Esophagus muscularis mucosa (tissue), 4 donors: ENCODE measurements around the gene TMED8. TPM values are rescaled to one million over a fixed set of nuclear protein-coding genes. Genes with fewer than 3 reads are reported as not detected.

Source experiments
- DNase-seq: peaks from one replicate; pipeline ENCODE4 v3.0.0-alpha.2; 2017; ENCODE audit errors: extremely low spot score
- H3K27ac ChIP-seq, 4 donors: fragments of 200-600 bp; sonication (generic); replicated peaks in 1 of 4; 1 replicate in 3 of 4; 2 replicates in 1 of 4; pipeline ENCODE4 v1.5.1; 2016 to 2019; ENCODE audit warnings: mild to moderate bottlenecking in 1 of 4
- H3K27me3 ChIP-seq, 4 donors: fragments of 200-600 bp; sonication (generic); one replicate each; pipeline versions ENCODE4 v1.5.1 to v1.6.0; 2016 to 2019
- H3K36me3 ChIP-seq, 4 donors: fragments of 200-600 bp; sonication (generic); one replicate each; pipeline ENCODE4 v1.5.1; 2016 to 2019
- H3K4me1 ChIP-seq, 4 donors: fragments of 200-600 bp; sonication (generic); one replicate each; pipeline ENCODE4 v1.5.1; 2016 to 2019
- H3K4me3 ChIP-seq, 4 donors: fragments of 200-600 bp; sonication (generic); 1 replicate in 2 of 4; 2 replicates in 2 of 4; pipeline ENCODE4 v1.5.1; 2016 to 2019; ENCODE audit warnings: mild to moderate bottlenecking in 4 of 4, moderate library complexity in 1 of 4
- H3K9me3 ChIP-seq, 4 donors: fragments of 200-600 bp; sonication (generic); 1 replicate in 3 of 4; 2 replicates in 1 of 4; pipeline ENCODE4 v1.5.1; 2016 to 2019
- CTCF ChIP-seq, 3 experiments: fragments of 200-600 bp in 2 of 3; fragments of 450-650 bp in 1 of 3; sonication (generic) in 2 of 3; IDR thresholded peaks; one replicate each; pipeline ENCODE4 v1.5.1; 2017 to 2019; ENCODE audit warnings: antibody characterized with exemption in 3 of 3, mild to moderate bottlenecking in 2 of 3, moderate library complexity in 1 of 3
- EP300 ChIP-seq: sonication (generic); formaldehyde crosslinking; IDR thresholded peaks from one replicate; pipeline ENCODE4 v1.6.1; 2017; ENCODE audit warnings: antibody characterized with exemption
- POLR2A ChIP-seq: fragments of 450-650 bp; IDR thresholded peaks from one replicate; pipeline ENCODE4 v1.6.1; 2017; ENCODE audit warnings: antibody characterized with exemption, moderate library complexity, mild to moderate bottlenecking, low read depth
- POLR2AphosphoS5 ChIP-seq, 2 donors: sonication (generic); formaldehyde crosslinking; IDR thresholded peaks; one replicate each; pipeline ENCODE4 v1.6.1; 2017; ENCODE audit warnings: antibody characterized with exemption in 2 of 2
- WGBS: methylation state at CpG from one replicate; pipeline ENCODE4 v1.1.5; 2018; 5-methylcytosine and 5-hydroxymethylcytosine counted together
- intact Hi-C: fragments of 100-400 bp; cut with DNase I; formaldehyde crosslinking; loops from one replicate; pipeline ENCODE4 v1.15.1; 2023
- total RNA-seq, 4 donors: library from RNA; depleted of rRNA; stranded (reverse); fragments of >200 nt; gene quantifications; one replicate each; pipeline versions ENCODE4 v1.1.0 to v1.2.1, GENCODE V29; 2016

Gene TMED8
- 10 to 100 TPM; 15.2 to 21.8 (median 16.7) TPM for total RNA-seq

GRCh38 chr14:77376771-77377501 lies at the start of gene TMED8, which contains the start of gene SAMD15:
TSS of gene TMED8 (minus strand) at chr14:77377094. CDS start at chr14:77377053, 41 bp downstream.
TSS of gene SAMD15 (plus strand) at chr14:77377379. CDS start at chr14:77377419, 40 bp downstream.
- peak; percentile 93 for DNase-seq
- 2% methylated on average over 40 of the region's 69 CpGs for WGBS
- peak within 1 kb of the TSS; percentile 85 to 95 (median 92) for H3K4me3 ChIP-seq
- H3K27me3 ChIP-seq = no peaks in the 10 kb centered on the region
- no peaks in the 10 kb centered on the region for H3K36me3 ChIP-seq
- peak within 1 kb of the TSS; percentile 87 to 89 (median 87) for H3K27ac ChIP-seq
- intact Hi-C loops = loop anchor here (5.0 kb wide), 2 partner anchors 55 to 80 kb away; partner anchors contain the start of genes AHSA1, GSTZ1, POMT2 and VIPAS39
- H3K9me3 ChIP-seq = no peaks in the 10 kb centered on the region
- TF ChIP-seq CTCF (IDR thresholded peaks at IDR 0.05) = peak; percentile 12 to 48 (median 19)
- TF ChIP-seq POLR2AphosphoS5 (IDR thresholded peaks at IDR 0.05) = peak; percentile 42 to 48
- no peak for TF ChIP-seq EP300
- no peak for TF ChIP-seq POLR2A
- peaks cover 14 to 28% (median 21%) of the 10 kb centered on the region in 4 donors for H3K4me1 ChIP-seq

- Histone ChIP-seq H3K9me3 (no peaks in the 10 kb centered on the region), H3K4me1 (no peaks in the 10 kb centered on the region), H3K27me3 (no peaks in the 10 kb centered on the region), H3K4me3 (no peak overlapping the region), H3K36me3 (peaks cover 73 to 100% (median 91%) of the 10 kb centered on the region in 4 donors), H3K27ac (no peak overlapping the region)
- DNase-seq = no peak
- intact Hi-C loops = no loop called here
- WGBS = 96% methylated on average over 3 of the region's 3 CpGs
- TF ChIP-seq POLR2A (no peak), EP300 (no peak), CTCF (IDR thresholded peaks at IDR 0.05) (no peak), POLR2AphosphoS5 (IDR thresholded peaks at IDR 0.05) (no peak)
Measured at GRCh38 chr14:77426396-77426795, 49.5 kb upstream of the TMED8 start.

- Histone ChIP-seq H3K4me3 (no peak overlapping the region), H3K9me3 (peaks cover 0 to 14% (median 5%) of the 10 kb centered on the region in 4 donors), H3K27ac (no peak overlapping the region), H3K4me1 (no peaks in the 10 kb centered on the region), H3K27me3 (no peaks in the 10 kb centered on the region), H3K36me3 (peaks cover 69 to 84% (median 79%) of the 10 kb centered on the region in 4 donors)
- intact Hi-C loops = no loop called here
- 98% methylated on average over 3 of the region's 3 CpGs for WGBS
- TF ChIP-seq POLR2AphosphoS5 (IDR thresholded peaks at IDR 0.05) = no peak
- no peak for TF ChIP-seq EP300
- TF ChIP-seq CTCF (IDR thresholded peaks at IDR 0.05) = no peak
- TF ChIP-seq POLR2A = no peak
- no peak for DNase-seq
Measured at GRCh38 chr14:77424862-77425261, 48.0 kb upstream of the TMED8 start.

- H3K36me3 ChIP-seq = peaks cover 56 to 70% (median 65%) of the 10 kb centered on the region in 4 donors
- H3K27me3 ChIP-seq = no peaks in the 10 kb centered on the region
- intact Hi-C loops = no loop called here
- no peaks in the 10 kb centered on the region for H3K4me1 ChIP-seq
- 100% methylated on average over 1 of the region's 1 CpG for WGBS
- H3K4me3 ChIP-seq = no peak within 1 kb of the TSS
- no peak for DNase-seq
- TF ChIP-seq POLR2A = no peak
- TF ChIP-seq CTCF (IDR thresholded peaks at IDR 0.05) = no peak
- TF ChIP-seq POLR2AphosphoS5 (IDR thresholded peaks at IDR 0.05) = no peak
- no peak for TF ChIP-seq EP300
- H3K27ac ChIP-seq = no peak within 1 kb of the TSS
- peaks cover 0 to 28% (median 17%) of the 10 kb centered on the region in 4 donors for H3K9me3 ChIP-seq
Measured at GRCh38 chr14:77423423-77423822, 46.5 kb upstream of the TMED8 start, which contains the start of gene NOXRED1. TSS of gene NOXRED1 (minus strand) at chr14:77423523. CDS start at chr14:77422889, 634 bp downstream.
